HUDEP-2 (cell line): ENCODE measurements around the gene RAP1GAP2.
A peak's percentile ranks its signal among the peaks of the same experiment; 100 is the strongest.
"Not testable (repeated sequence)": the region's sequence is repeated elsewhere in the genome, so short reads cannot be mapped to it uniquely, and the experiment has no call there.

Source experiments
- DNase-seq, 76 experiments: peaks; one replicate each; lab custom pipeline; 2025; ENCODE audit not compliant: unreplicated experiment in 76 of 76; lab: John Stamatoyannopoulos, UW

The RAP1GAP2 gene

GRCh38 chr17:2963332-2964027 lies 167.2 kb downstream of the RAP1GAP2 start:
- no peak for DNase-seq

DNA sequence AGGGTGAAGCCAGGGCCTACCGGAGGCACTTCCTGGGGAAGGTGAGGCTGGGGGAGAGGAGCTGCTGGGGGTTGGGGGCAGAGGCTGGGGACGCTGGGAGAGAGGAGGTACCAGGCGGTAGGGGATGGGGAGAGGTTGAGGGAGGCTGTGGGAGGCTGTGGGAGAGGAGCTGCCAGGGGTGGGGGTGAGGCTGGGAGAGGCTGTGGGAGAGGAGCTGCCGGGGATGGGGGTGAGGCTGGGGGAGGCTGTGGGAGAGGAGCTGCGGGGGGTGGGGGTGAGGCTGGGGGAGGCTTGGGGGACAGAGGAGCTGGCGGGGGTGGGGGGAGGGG lies 167.8 kb downstream of the RAP1GAP2 start:
- DNase-seq, result no peak

GRCh38 chr17:2964370-2964769 lies 168.1 kb downstream of the RAP1GAP2 start:
- DNase-seq, result no peak

DNA sequence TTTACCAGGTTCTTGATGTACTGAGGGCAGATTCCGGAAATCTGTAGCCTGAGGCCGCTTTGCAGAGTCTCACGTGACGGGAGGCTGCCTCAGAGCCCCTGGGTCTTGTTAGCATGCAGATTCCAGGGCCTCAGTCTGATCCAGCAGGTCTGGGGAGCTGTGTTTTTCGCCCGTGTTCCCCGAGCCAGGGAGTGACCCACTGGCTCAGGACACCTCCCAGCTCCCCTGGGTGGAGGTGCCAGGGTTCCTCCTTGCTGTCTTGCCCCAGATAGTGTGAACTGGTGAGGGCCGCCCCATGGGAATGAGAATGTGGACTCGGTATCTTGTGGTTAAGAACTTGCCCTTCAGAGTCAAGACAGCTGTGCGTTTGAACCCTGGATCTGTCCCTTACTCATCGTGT lies 168.6 kb downstream of the RAP1GAP2 start:
- no peak for DNase-seq

DNA sequence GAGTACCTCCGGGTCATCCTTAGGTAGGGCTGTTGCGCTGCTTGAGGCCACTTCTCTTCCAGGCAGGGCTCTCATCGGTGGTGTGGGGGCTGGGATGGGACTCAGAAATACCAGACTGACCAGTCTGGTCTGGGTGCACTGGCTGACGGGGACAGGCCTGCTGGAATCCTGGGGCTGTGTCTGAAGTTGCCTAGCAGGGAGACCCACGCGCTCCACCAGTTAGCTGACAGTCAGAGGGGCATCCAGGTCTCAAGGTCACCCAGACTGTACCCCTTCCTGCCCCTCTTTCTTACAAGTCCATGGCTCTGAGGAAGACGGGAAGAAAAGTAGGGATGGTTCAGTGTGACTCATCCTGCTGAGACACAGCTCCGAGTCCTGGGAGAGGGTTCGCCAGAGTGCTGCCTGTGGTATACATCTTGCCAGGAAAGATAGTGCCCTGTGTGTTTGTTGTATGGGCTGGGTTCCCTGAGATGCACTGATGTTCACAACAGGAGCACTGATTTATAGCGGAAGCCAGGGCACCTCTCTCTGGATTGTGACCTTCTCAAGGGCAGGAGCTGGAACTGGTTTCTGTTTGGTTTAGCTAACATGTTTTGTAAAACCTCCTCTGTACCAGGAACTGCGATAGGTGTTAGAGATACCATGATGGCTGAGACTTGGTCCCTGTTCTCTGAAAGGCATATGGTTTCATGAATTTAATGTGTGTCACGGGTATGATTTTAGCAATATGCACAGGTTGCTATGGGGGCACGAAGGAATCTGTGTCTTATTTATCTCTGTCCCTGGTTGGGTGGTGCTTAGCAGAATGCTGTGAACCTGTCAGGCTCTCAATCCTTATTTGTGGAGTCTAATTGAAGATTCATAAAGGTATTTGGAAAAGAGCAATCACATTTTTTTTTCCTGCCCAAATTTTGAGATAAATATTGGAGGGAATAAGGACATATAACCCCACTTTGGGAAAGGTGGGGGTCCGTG lies 169.7 kb downstream of the RAP1GAP2 start:
- DNase-seq, result no peak

GRCh38 chr17:2967515-2967914 lies 171.3 kb downstream of the RAP1GAP2 start:
- no peak for DNase-seq

- DNase-seq, result no peak
Measured at GRCh38 chr17:2971851-2972250, 175.6 kb downstream of the RAP1GAP2 start.

GRCh38 chr17:2972749-2973148 lies 176.5 kb downstream of the RAP1GAP2 start:
- no peak for DNase-seq

DNA sequence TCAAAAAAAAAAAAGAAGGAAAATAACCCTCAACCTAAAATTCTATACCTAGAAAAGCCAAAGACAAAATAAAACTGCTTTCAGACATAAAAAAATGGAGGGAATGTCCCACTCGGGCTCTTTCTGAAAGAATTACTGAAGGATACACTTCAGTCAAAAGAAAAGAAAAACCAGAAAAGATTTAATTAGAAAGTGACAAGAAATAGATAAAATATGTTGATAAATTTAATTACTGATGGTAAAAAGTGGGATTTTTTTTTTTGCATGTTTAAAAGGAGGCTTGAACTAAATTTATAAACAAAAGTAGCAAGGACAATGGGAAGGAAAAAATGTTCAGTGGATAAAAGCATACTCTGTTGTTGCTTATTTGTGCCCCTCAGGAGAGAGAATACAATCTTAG lies 178.1 kb downstream of the RAP1GAP2 start:
- no peak for DNase-seq

DNA sequence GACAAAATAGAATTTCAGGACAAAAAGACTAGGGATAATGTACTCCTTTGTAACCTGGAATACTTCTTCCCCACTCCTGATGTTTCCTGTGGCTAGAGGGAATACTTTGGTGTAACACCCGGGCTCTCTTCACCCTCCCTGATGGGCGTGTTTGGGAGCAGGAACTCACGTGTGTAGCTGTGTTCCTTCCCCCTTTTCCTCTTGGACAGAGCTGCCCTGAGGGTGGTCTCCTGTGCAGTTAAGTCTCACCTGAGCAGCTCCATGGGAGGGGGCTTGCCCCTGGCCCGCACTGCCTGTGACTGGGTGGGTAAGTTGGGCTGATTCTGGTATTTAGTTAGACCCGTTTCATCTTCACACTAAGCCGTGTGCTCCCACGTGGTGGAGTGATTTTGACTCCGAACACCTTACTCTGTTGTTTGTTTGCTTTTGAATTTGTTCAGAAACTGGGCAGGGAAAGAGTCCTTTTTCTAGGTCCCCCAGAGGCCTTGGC lies 179.3 kb downstream of the RAP1GAP2 start:
- peak in 9 of 76 experiments; percentile 9 to 59 (median 41) for DNase-seq

GRCh38 chr17:2977157-2977556 lies 180.9 kb downstream of the RAP1GAP2 start:
- DNase-seq, result no peak

DNA sequence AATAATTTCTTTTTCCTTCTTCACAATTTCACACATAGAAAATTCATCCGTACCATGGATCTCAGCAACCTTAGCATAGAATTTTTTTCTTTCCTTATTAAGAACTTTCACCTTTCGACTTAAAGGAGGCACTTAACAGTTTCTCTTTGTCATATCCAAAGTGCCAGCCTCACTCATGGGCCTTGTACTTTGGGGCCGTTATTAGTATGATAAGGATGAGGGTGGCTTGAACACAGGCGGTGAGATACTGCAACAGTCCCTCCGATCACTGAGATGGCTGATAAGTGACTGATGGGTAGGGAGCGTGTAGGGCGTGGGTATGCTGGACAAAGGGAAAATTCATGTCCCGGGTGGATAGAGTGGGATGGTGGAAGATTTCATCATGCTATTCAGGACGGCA lies 181.9 kb downstream of the RAP1GAP2 start:
- DNase-seq, result peak in 12 of 76 experiments; percentile 3 to 52 (median 20)

- DNase-seq, result no peak
Measured at GRCh38 chr17:2978991-2979390, 182.8 kb downstream of the RAP1GAP2 start.

DNA sequence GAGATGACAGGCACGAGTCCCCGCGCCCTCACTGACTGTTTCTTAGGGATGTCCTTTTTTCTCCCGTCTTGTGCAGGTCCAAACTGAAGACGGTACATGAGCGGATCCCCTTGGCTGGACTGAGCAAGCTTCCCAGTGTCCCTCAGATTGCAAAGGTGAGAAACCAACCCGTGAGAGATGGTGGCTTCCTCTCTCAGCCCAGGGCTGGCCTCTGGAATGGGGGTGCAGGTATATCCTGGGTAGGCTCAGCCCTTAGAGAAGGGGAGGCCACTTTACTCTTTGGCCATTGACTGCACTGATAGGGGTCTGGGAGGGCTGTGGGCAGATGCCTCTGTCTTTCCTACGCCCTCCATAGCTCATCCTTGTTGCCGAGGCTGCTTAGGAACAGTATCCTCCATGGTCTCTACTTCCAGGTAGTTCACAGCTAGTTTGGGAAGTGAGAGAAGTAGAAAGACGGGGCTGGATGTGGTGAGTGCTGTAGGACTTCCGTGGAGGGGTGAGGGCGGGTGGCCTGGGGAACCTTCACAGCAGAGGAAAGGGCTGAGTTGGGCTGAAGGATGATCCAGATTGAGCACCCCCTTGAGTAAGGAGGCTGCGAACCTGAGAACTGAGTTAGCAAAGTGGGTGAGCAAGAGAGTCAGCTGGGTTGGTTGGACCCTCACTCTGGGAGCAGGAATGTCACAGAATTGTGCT lies 184.1 kb downstream of the RAP1GAP2 start:
- no peak for DNase-seq

DNA sequence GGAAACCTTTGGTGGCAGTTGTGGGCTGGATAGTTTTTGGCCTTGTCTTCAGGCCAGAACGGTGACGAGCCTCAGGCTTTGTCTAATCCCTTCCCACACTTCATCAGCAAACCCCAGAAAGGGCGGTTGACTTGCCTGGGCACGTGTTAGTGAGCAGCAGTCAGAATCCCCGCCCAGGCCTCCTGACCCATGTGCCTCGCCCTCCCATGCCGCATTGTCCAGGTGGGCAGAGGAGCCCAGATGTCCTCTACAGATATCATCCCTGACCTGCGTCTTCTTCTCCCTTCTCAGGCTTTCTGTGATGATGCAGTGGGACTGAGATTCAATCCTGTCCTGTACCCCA lies 184.6 kb downstream of the RAP1GAP2 start:
- DNase-seq, result peak in 8 of 76 experiments; percentile 8 to 31 (median 16)

- no peak for DNase-seq
Measured at GRCh38 chr17:2981325-2981724, 185.1 kb downstream of the RAP1GAP2 start.

- no peak for DNase-seq
Measured at GRCh38 chr17:2982854-2983253, 186.6 kb downstream of the RAP1GAP2 start.

GRCh38 chr17:2983255-2983654 lies 187.0 kb downstream of the RAP1GAP2 start:
- no peak for DNase-seq

DNA sequence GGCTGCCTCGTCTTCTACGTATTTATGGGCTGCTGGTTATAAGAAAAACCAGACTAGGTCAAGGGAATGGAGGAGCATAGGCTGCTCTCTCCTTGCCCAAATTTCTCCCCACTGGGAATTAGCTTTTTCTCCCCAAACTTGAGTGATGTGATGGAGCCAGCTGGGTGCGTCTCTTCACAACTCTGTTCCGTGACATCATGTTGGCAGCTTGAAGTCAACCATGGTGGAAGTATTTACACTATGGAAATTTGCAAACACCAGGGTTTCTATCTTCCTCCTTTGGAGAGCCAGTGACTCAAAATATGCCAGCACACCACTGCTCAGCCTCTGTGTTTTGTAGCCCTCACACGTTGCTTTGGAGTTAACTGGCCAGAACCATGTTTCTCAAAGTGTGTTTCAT lies 189.1 kb downstream of the RAP1GAP2 start:
- DNase-seq, result no peak

DNA sequence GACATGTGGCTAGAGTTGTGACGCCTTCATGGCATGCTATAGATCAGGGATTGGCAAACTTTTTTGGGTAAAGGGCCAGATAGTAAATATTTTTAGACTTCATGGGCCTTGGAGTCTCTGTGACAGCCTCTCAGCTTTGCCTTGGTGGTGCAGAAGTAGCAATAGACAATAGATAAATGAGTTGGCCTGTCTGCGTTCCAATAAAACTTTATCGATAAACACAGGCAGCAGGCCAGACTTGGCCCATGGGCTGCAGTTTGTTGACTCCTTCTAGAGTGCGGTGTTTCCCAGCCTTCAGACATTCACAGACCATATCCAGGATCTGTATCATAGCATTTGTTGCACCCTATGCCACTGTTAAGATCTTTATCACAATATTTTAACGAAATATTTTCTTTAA lies 190.7 kb downstream of the RAP1GAP2 start:
- no peak for DNase-seq

- DNase-seq, result not testable (repeated sequence)
Measured at GRCh38 chr17:2989396-2989795, 193.2 kb downstream of the RAP1GAP2 start.
